Stomach (tissue), 4 donors: Measurements from ENCODE around the gene AATK.

Experiments
- EP300 ChIP-seq: sonication (generic); formaldehyde crosslinking; IDR thresholded peaks from one replicate; pipeline ENCODE4 v1.6.1; 2017; ENCODE audit warnings: antibody characterized with exemption
- POLR2A ChIP-seq, 4 donors: fragments of 450-650 bp; IDR thresholded peaks; one replicate each; pipeline ENCODE4 v1.6.1; 2016; ENCODE audit warnings: antibody characterized with exemption in 4 of 4, control low read depth in 2 of 4, mild to moderate bottlenecking in 1 of 4, moderate library complexity in 1 of 4
- POLR2AphosphoS5 ChIP-seq, 3 donors: sonication (generic); formaldehyde crosslinking; IDR thresholded peaks; one replicate each; pipeline ENCODE4 v1.6.1; 2016; ENCODE audit warnings: antibody characterized with exemption in 3 of 3
- TF ChIP-seq, protein P1 (sequence below), 7 experiments: fragments of 450-650 bp in 4 of 7; fragments of 200-600 bp in 3 of 7; sonication (generic) in 3 of 7; IDR thresholded peaks; one replicate each; pipeline ENCODE4 v1.5.1; 2016 to 2019; ENCODE audit warnings: antibody characterized with exemption in 7 of 7, control low read depth in 2 of 7, mild to moderate bottlenecking in 1 of 7

GRCh38 chr17:81196505-81197408 lies 30.7 kb upstream of the AATK start:
- TF ChIP-seq, protein P1, sequence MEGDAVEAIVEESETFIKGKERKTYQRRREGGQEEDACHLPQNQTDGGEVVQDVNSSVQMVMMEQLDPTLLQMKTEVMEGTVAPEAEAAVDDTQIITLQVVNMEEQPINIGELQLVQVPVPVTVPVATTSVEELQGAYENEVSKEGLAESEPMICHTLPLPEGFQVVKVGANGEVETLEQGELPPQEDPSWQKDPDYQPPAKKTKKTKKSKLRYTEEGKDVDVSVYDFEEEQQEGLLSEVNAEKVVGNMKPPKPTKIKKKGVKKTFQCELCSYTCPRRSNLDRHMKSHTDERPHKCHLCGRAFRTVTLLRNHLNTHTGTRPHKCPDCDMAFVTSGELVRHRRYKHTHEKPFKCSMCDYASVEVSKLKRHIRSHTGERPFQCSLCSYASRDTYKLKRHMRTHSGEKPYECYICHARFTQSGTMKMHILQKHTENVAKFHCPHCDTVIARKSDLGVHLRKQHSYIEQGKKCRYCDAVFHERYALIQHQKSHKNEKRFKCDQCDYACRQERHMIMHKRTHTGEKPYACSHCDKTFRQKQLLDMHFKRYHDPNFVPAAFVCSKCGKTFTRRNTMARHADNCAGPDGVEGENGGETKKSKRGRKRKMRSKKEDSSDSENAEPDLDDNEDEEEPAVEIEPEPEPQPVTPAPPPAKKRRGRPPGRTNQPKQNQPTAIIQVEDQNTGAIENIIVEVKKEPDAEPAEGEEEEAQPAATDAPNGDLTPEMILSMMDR (IDR thresholded peaks at IDR 0.05) = no peak
- TF ChIP-seq POLR2A (IDR thresholded peaks at IDR 0.05) (no peak), EP300 (no peak), POLR2AphosphoS5 (IDR thresholded peaks at IDR 0.05) (no peak)
